ENCODE measurements around the gene TMEM40.
"Not testable (repeated sequence)": the region's sequence is repeated elsewhere in the genome, so short reads cannot be mapped to it uniquely, and the experiment has no call there.

Gene TMEM40

DNA sequence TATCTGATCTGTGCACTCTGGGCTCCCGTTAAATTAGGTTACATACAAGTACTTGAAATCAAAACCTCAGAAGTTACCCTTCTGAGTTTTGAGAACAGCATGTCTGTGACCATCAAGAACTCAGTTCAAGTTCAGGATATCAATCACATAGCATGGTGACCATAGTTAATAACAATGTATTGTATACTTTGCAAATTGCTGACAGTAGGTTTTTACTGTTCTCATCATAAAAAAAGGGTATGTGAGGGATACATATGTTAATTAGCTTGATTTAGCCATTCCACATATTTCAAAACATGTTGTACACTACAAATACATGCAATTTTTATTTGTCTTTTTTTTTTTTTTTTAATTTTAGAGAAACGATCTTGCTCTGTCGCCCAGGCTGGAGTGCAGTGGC is 25.5 kb downstream of the TMEM40 start:
- H3K4me3 ChIP-seq (ENCODE audit: low read length) = no peak overlapping the region
- no peaks in the 10 kb centered on the region for H3K36me3 ChIP-seq (ENCODE audit: insufficient read depth, low read length)
- no peaks in the 10 kb centered on the region for H3K9me3 ChIP-seq (ENCODE audit: low read length)
- no peaks in the 10 kb centered on the region for H3K27me3 ChIP-seq (ENCODE audit: insufficient read depth, low read length)
- H2AFZ ChIP-seq (ENCODE audit: low read depth, low read length) = no peak overlapping the region
- H3K4me1 ChIP-seq (ENCODE audit: insufficient read depth, low read length) = no peaks in the 10 kb centered on the region

DNA sequence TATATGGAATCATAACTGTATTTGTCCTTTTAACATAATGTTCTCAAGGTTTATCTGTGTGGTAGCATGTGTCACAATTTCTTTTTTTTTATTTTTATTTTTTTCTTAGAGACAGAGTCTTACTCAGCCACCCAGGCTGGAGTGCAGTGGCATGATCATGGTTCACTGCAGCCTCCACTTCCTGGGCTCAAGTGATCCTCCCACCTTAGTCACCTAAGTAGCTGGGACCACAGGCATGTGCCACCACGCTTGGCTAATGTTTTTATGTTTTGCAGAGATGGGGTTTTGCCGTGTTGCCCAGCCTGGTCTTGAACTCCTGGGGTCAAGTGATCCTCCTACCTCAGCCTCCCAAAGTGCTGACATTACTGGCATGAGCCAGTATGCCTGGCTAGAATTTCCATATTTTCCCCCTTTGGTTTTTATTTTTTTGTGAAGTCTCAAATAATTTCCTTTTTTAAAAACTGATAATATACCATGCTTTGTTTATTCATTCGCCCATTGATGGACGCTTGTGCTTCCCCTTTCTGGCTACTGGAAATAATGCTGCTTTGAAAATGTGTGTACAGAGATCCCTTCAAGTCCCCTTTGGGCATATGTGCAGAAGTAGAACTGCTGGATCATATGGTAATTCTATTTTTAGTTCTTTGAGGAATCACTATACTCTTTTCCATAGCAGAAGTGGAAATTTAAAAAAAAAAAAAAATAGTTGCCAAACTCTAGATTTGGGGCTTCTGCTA is 28.4 kb downstream of the TMEM40 start:
- Histone ChIP-seq H3K36me3 (ENCODE audit: insufficient read depth, low read length) (no peaks in the 10 kb centered on the region), H3K4me1 (ENCODE audit: insufficient read depth, low read length) (no peaks in the 10 kb centered on the region), H3K9me3 (ENCODE audit: low read length) (no peaks in the 10 kb centered on the region), H3K4me3 (ENCODE audit: low read length) (no peak overlapping the region), H3K27me3 (ENCODE audit: insufficient read depth, low read length) (no peaks in the 10 kb centered on the region), H2AFZ (ENCODE audit: low read depth, low read length) (no peak overlapping the region)

DNA sequence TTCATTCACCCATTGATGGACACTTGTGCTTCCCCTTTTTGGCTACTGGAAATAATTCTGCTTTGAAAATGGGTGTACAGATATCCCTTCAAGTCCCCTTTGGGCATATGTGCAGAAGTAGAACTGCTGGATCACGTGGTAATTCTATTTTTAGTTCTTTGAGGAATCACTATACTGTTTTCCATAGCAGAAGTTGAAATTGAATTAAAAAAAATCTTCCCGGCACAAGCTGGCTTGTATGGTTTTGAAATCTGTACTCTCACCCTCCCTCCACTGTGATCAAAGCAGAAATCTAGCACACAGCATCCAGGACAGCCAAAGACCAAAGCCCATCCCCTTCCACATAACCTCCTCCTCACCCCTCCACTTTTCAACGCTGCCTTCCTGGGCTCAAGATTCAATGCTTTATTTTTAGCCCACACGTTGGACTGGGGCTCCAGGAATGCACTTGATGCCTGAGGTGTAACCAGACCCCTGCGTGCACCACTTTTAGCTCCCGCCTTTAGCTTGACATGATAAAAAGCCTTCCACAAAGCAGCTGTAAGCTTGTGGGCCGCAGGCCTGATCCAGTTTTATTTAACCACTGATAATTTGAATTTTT is 29.9 kb downstream of the TMEM40 start:
- Histone ChIP-seq H3K27me3 (ENCODE audit: insufficient read depth, low read length) (no peaks in the 10 kb centered on the region), H3K4me1 (ENCODE audit: insufficient read depth, low read length) (no peaks in the 10 kb centered on the region), H3K36me3 (ENCODE audit: insufficient read depth, low read length) (no peaks in the 10 kb centered on the region), H3K9me3 (ENCODE audit: low read length) (no peaks in the 10 kb centered on the region), H2AFZ (ENCODE audit: low read depth, low read length) (no peak overlapping the region), H3K4me3 (ENCODE audit: low read length) (no peak overlapping the region)

DNA sequence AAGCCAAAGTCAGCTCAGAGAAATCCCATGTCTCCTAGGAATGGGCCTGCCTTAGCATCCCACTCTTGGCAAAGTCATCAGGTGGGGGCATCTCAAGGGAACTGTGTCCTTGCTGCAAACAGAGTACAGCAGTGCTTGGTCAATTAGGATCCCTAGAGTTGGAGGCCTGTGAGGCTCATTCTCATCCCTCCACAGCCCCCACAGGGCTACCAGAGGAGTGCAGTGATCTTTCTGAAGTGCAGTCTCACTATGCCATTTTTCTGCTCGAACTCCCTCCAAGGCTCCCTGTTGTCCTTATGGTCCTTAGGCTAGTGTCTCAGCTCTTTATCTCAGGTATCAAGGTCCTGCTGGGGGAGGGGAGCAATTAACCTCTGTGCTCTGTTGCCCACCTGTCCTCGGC is 31.1 kb downstream of the TMEM40 start:
- H3K4me3 ChIP-seq (ENCODE audit: low read length) = no peak overlapping the region
- no peaks in the 10 kb centered on the region for H3K9me3 ChIP-seq (ENCODE audit: low read length)
- H2AFZ ChIP-seq (ENCODE audit: low read depth, low read length) = no peak overlapping the region
- no peaks in the 10 kb centered on the region for H3K4me1 ChIP-seq (ENCODE audit: insufficient read depth, low read length)
- no peaks in the 10 kb centered on the region for H3K36me3 ChIP-seq (ENCODE audit: insufficient read depth, low read length)
- H3K27me3 ChIP-seq (ENCODE audit: insufficient read depth, low read length) = no peaks in the 10 kb centered on the region

DNA sequence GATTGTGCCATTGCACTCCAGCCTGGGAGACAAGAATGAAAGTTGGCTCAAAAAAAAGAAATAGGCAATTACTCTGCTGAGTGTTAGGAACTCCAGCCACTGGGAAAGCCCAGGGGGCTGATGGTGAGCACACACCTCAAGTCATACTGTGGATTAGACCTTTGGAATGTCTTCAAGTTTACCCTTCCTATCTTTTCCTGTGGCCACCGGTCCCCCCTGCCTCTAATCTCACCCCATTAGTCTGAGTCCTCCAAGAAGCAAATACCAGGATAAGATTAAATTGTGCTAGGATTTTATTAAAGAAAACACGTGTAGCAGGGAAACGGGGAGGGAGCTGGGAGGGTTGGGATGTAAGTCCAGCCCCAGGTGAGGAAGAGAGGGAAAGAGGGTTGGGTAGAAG is 31.6 kb downstream of the TMEM40 start:
- no peak overlapping the region for H3K4me3 ChIP-seq (ENCODE audit: low read length)
- no peaks in the 10 kb centered on the region for H3K27me3 ChIP-seq (ENCODE audit: insufficient read depth, low read length)
- H3K4me1 ChIP-seq (ENCODE audit: insufficient read depth, low read length) = no peaks in the 10 kb centered on the region
- H3K36me3 ChIP-seq (ENCODE audit: insufficient read depth, low read length) = no peaks in the 10 kb centered on the region
- H2AFZ ChIP-seq (ENCODE audit: low read depth, low read length) = no peak overlapping the region
- no peaks in the 10 kb centered on the region for H3K9me3 ChIP-seq (ENCODE audit: low read length)

DNA sequence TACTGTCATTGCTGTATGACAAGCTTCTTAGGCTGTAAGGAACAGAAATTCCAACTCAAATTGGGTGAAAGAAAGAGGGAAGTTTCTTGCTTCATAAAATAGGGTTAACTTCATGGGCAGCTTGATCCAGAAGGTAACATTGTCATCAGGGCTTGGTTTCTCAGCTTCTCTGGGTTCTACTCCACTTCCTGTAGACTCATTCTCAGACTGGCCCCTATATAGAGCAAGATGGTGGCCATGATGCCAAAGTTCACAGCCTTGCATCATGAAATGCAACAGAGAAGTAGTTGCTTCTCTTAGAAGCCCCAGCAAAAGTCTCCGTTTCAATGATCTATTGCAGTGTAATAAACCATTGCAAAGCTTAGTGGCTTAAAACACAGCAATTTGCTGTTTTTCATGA is 33.6 kb downstream of the TMEM40 start:
- Histone ChIP-seq H3K4me3 (ENCODE audit: low read length) (no peak overlapping the region), H2AFZ (ENCODE audit: low read depth, low read length) (no peak overlapping the region), H3K27me3 (ENCODE audit: insufficient read depth, low read length) (no peaks in the 10 kb centered on the region), H3K9me3 (ENCODE audit: low read length) (no peaks in the 10 kb centered on the region), H3K4me1 (ENCODE audit: insufficient read depth, low read length) (no peaks in the 10 kb centered on the region), H3K36me3 (ENCODE audit: insufficient read depth, low read length) (no peaks in the 10 kb centered on the region)

DNA sequence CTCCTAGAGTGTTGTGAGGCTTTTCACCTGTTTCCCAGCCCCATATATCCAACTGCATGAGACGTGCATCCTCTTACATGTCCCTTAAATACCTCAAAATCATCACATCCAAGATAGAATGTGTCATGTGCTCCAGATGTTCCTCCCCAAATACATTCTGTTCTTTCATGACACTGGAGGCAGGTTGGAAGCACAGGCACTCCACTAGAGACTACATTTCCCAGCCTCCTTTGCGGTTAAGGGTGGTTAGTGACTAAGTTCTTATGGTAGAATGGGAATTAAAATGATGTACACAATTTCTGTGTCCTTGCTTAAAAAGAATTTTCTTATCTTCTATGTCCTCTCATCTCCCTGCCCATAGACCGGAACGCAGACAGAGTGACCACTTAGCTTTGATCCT is 34.3 kb downstream of the TMEM40 start:
- Histone ChIP-seq H3K4me3 (ENCODE audit: low read length) (no peak overlapping the region), H3K4me1 (ENCODE audit: insufficient read depth, low read length) (peaks cover 2% of the 10 kb centered on the region), H3K27me3 (ENCODE audit: insufficient read depth, low read length) (no peaks in the 10 kb centered on the region), H3K36me3 (ENCODE audit: insufficient read depth, low read length) (no peaks in the 10 kb centered on the region), H3K9me3 (ENCODE audit: low read length) (no peaks in the 10 kb centered on the region), H2AFZ (ENCODE audit: low read depth, low read length) (no peak overlapping the region)

DNA sequence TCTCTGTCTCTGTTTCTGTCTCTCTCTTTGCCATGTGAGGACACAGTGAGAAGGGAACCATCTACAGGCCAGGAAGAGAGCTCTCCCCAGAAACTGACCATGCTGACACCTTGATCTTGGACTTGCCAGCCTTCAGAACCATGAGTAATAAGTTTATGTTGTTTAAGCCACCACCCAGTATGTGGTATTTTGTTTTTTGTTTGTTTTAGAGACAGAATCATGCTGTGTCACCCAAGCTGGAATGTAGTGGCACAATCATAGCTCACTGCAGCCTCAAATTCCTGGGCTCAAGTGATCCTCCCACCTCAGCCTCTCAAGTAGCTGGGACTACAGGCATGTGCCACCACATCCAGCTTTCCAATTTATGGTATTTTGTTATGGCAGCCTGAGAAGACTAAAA is 35.7 kb downstream of the TMEM40 start:
- H3K36me3 ChIP-seq (ENCODE audit: insufficient read depth, low read length); H3K27me3 ChIP-seq (ENCODE audit: insufficient read depth, low read length); H3K9me3 ChIP-seq (ENCODE audit: low read length); H2AFZ ChIP-seq (ENCODE audit: low read depth, low read length); H3K4me3 ChIP-seq (ENCODE audit: low read length); H3K4me1 ChIP-seq (ENCODE audit: insufficient read depth, low read length): not testable (repeated sequence)

DNA sequence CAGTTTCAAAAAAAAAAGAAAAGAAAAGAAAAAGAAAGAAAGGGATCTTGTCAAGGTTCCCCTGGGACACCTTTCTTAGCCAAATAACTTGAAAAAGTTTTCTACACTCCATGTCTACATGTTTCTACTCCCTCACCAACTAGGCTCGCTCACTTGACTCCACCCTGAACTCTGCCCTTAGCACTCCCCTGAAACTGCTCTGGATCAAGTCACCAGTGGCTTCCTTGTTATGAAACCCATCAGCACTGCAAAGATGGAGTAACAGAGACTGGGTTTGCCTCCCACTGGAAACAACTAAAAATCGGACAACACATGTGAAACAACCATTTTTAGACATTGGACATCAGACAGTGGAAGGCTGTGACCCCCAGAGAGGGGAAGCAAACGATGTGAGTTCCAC is 36.8 kb downstream of the TMEM40 start:
- H3K9me3 ChIP-seq (ENCODE audit: low read length) = no peaks in the 10 kb centered on the region
- no peaks in the 10 kb centered on the region for H3K36me3 ChIP-seq (ENCODE audit: insufficient read depth, low read length)
- no peak overlapping the region for H3K4me3 ChIP-seq (ENCODE audit: low read length)
- H3K4me1 ChIP-seq (ENCODE audit: insufficient read depth, low read length) = peaks cover 4% of the 10 kb centered on the region
- H3K27me3 ChIP-seq (ENCODE audit: insufficient read depth, low read length) = no peaks in the 10 kb centered on the region
- no peak overlapping the region for H2AFZ ChIP-seq (ENCODE audit: low read depth, low read length)

DNA sequence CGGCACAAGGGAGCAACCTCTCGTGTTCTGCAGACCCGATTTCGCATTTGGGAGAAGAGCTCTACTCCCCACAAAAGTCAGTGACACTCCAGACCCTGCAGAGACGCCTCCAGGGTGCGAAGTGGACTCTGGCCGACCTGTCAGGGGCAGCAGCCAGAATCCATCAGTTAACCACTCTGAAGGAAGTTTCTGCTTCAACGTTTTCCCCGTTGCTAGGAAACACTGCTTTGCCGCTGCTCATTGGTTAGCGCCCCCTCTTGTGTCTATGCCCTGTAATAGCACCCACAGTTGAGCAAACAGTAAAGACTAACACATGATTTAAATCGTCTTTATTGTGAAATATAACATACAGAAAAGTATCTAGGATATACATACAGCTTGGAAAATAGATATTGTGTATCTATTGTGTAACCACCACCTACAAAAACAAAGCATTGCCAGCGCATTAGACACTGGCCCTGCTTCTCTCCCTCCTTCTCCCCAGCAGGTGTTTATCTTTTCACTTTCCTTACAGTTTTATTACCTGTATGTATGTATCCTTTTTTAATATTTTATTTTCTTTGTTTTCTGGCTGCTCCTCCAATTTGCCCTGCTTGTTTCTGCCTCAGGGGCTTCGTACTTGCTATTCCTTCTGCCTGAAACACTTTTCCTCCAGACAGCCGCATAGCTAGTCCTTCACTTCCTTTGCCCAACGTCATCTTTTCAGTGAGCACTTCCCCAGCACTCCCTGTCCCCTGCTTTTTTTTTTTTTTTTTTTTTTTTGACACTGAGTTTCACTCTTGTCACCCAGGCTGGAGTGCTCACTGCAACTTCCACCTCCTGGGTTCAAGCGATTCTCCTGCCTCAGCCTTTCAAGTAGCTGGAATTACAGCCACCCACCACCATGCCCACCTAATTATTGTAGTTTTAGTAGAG is 38.8 kb downstream of the TMEM40 start:
- H3K4me3 ChIP-seq (ENCODE audit: low read length) = no peak overlapping the region
- no peaks in the 10 kb centered on the region for H3K36me3 ChIP-seq (ENCODE audit: insufficient read depth, low read length)
- no peaks in the 10 kb centered on the region for H3K9me3 ChIP-seq (ENCODE audit: low read length)
- peaks cover 4% of the 10 kb centered on the region for H3K4me1 ChIP-seq (ENCODE audit: insufficient read depth, low read length)
- H3K27me3 ChIP-seq (ENCODE audit: insufficient read depth, low read length) = no peaks in the 10 kb centered on the region
- peak overlapping the region; percentile 1 for H2AFZ ChIP-seq (ENCODE audit: low read depth, low read length)

DNA sequence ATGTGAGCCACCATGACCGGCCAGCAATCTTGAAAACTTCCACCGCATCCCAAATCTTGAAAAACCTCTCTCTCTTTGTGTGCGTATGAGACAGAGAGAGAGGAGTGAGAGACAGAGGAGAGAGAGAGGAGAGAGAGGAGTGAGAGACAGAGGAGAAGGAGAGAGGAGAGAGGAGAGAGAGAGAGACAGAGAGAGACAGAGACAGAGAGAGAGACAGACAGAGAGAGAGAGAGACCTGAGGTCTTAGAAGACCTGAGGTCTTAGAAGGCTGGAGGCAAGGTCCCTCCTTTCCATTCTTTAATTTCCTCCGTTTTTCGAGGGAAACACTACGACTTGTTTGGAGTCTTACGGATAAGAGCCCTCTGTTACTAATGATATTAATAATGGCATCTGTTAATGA is 39.5 kb downstream of the TMEM40 start:
- Histone ChIP-seq H2AFZ (ENCODE audit: low read depth, low read length) (peak overlapping the region; percentile 1), H3K4me3 (ENCODE audit: low read length) (no peak overlapping the region), H3K4me1 (ENCODE audit: insufficient read depth, low read length) (peaks cover 4% of the 10 kb centered on the region), H3K27me3 (ENCODE audit: insufficient read depth, low read length) (no peaks in the 10 kb centered on the region), H3K9me3 (ENCODE audit: low read length) (no peaks in the 10 kb centered on the region), H3K36me3 (ENCODE audit: insufficient read depth, low read length) (no peaks in the 10 kb centered on the region)

DNA sequence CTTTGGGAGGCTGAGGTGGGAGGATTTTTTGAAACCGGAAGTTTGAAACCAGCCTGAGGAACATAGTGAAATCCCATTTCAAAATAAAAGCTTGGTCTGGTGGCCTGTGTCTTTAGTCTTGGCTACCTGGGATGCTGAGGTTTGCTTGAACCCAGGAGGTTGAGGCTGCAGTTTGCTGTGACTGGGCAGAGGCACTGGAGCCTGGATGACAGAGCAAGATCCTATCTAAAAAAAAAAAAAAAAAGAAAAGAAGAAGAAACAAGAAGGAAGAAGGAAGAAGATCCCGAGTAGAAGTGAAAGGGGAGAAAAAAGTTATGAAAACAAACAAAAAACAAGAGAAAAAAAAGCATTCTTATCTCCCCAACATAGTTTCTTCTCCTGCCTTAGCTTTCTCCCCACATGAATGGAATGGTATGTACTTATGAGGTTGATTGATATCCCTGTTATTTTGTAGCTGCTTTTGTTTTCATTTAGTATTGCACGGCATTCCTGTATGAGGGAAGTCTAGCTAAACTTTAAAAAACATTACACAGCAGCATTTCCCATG is 42.4 kb downstream of the TMEM40 start:
- Histone ChIP-seq H3K27me3 (ENCODE audit: insufficient read depth, low read length) (no peaks in the 10 kb centered on the region), H2AFZ (ENCODE audit: low read depth, low read length) (no peak overlapping the region), H3K4me1 (ENCODE audit: insufficient read depth, low read length) (peaks cover 4% of the 10 kb centered on the region), H3K9me3 (ENCODE audit: low read length) (no peaks in the 10 kb centered on the region), H3K36me3 (ENCODE audit: insufficient read depth, low read length) (no peaks in the 10 kb centered on the region), H3K4me3 (ENCODE audit: low read length) (no peak overlapping the region)

DNA sequence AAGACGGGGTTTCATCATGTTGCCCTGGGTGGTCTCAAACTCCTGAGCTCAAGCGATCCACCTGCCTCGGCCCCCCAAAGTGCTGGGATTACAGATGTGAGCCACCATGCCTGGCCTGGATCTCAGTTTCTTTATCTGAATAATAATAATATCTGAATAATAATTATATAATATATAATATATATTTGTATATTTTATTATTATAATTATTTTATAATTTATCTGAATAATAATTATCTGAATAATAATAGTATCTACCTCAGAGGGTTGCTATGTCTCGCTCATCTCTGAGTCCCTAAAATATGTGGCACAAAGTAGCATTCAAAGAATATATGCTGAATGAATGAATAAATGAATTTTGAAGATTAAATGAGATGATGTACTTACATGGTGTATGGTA is 44.8 kb downstream of the TMEM40 start:
- Histone ChIP-seq H3K27me3 (ENCODE audit: insufficient read depth, low read length) (no peaks in the 10 kb centered on the region), H3K4me3 (ENCODE audit: low read length) (no peak overlapping the region), H3K4me1 (ENCODE audit: insufficient read depth, low read length) (no peaks in the 10 kb centered on the region), H3K36me3 (ENCODE audit: insufficient read depth, low read length) (no peaks in the 10 kb centered on the region), H3K9me3 (ENCODE audit: low read length) (no peaks in the 10 kb centered on the region), H2AFZ (ENCODE audit: low read depth, low read length) (no peak overlapping the region)

Measured in neuron (in vitro differentiated cells).